Putamen (tissue), 1 donor: ENCODE data around the gene XRCC5.
"Not testable (repeated sequence)": the region's sequence is repeated elsewhere in the genome, so short reads cannot be mapped to it uniquely, and the experiment has no call there.

ENCODE experiments used
- DNase-seq: peaks from one replicate; pipeline ENCODE4 v3.0.0-alpha.2; 2016; ENCODE audit warnings: low spot score

Gene XRCC5

GRCh38 chr2:216118474-216118873 is 9.3 kb downstream of the XRCC5 start:
- no peak for DNase-seq

GRCh38 chr2:216119146-216119545 is 10.0 kb downstream of the XRCC5 start:
- DNase-seq, result no peak

- no peak for DNase-seq
These were observed 10.8 kb downstream of the XRCC5 start for GRCh38 chr2:216119986-216120385.

GRCh38 chr2:216121255-216121654 is 12.1 kb downstream of the XRCC5 start:
- DNase-seq, result no peak

GRCh38 chr2:216126943-216127342 is 17.8 kb downstream of the XRCC5 start:
- DNase-seq, result no peak

GRCh38 chr2:216130346-216130971 is 21.3 kb downstream of the XRCC5 start:
- DNase-seq, result no peak

- DNase-seq, result no peak
These were observed 22.2 kb downstream of the XRCC5 start for GRCh38 chr2:216131175-216131926.

GRCh38 chr2:216132585-216132984 is 23.4 kb downstream of the XRCC5 start:
- DNase-seq, result no peak

GRCh38 chr2:216133397-216133796 is 24.2 kb downstream of the XRCC5 start:
- no peak for DNase-seq

GRCh38 chr2:216134958-216135541 is 25.9 kb downstream of the XRCC5 start:
- no peak for DNase-seq

GRCh38 chr2:216139884-216140283 is 30.7 kb downstream of the XRCC5 start:
- DNase-seq, result no peak

GRCh38 chr2:216141516-216141915 is 32.4 kb downstream of the XRCC5 start:
- DNase-seq, result not testable (repeated sequence)

- no peak for DNase-seq
These were observed 33.4 kb downstream of the XRCC5 start for GRCh38 chr2:216142540-216142939.

- DNase-seq, result no peak
These were observed 35.2 kb downstream of the XRCC5 start for GRCh38 chr2:216144372-216144771.

GRCh38 chr2:216144857-216145256 is 35.7 kb downstream of the XRCC5 start:
- no peak for DNase-seq

GRCh38 chr2:216146573-216146972 is 37.4 kb downstream of the XRCC5 start:
- no peak for DNase-seq

- no peak for DNase-seq
These were observed 38.3 kb downstream of the XRCC5 start for GRCh38 chr2:216147172-216148131.

GRCh38 chr2:216148983-216149382 is 39.8 kb downstream of the XRCC5 start:
- no peak for DNase-seq

GRCh38 chr2:216149741-216150140 is 40.6 kb downstream of the XRCC5 start:
- no peak for DNase-seq

GRCh38 chr2:216151313-216152025 is 42.3 kb downstream of the XRCC5 start:
- DNase-seq, result no peak

GRCh38 chr2:216155954-216156353 is 46.8 kb downstream of the XRCC5 start:
- DNase-seq, result no peak

GRCh38 chr2:216156822-216157221 is 47.7 kb downstream of the XRCC5 start:
- no peak for DNase-seq
